Measurements from ENCODE around the gene SLC22A15. TPM values are rescaled to one million over a fixed set of nuclear protein-coding genes. Genes with fewer than 3 reads are reported as not detected.
A peak's percentile ranks its signal among the peaks of the same experiment; 100 is the strongest.

SLC22A15 gene
- not detected for polyA plus RNA-seq (2012; ENCODE audit: missing spikeins)

DNA sequence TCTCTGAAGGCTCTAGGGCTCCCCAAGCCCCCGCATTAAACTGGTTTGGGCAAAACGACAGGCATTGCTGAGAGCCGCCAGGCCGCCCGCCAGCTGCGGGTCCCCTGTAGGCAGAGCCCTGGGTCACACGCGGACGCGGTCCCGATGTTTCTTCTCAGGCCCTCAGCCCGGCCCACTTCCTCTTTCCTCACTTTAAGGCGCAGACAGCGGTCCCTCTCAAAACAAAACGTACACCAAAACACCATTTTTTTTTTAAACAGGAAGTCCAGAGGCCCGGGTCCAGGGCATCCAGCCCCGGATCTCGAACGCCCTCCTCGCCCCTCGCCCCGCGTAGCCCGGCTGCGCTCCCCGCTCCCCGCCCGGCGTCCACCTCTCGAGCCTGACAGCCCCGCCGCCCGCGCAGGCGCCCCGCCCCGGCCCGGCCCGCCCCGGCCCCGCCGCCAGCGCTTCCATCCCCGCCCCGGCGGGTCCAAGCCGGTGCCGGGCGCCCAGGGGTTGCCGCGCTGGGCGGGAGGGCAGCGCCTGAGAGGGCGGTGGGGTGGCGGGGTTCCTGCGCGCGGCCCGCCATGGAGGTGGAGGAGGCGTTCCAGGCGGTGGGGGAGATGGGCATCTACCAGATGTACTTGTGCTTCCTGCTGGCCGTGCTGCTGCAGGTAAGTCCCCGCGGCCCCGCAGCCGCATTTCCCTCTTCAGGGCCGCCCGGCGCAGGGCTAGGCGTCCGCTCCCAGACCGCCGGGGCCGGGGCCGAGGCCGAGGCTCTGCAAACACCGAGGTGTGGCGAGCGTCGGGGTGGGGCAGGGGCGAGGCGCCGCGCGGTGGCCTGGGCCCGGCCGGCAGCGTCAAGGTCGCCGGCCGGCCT lies at the start of gene SLC22A15:
TSS of gene SLC22A15 (plus strand) at position 452 of the 859 bp plus-strand sequence. CDS start at position 567, 115 bp downstream.
- FAIRE-seq (no peak), DNase-seq (ENCODE audit: insufficient read length) (peak; percentile 32)
- TF ChIP-seq POLR2A (IDR thresholded peaks at IDR 0.05; ENCODE audit: low read depth, low read length) (no peak), TAF1 (IDR thresholded peaks at IDR 0.05; ENCODE audit: borderline replicate concordance, low read depth, low read length) (no peak), POLR2AphosphoS5 (IDR thresholded peaks at IDR 0.05; ENCODE audit: low read depth, low read length) (no peak)

GRCh38 chr1:115927971-115928370 lies 48.3 kb upstream of the SLC22A15 start:
- DNase-seq (ENCODE audit: insufficient read length) (no peak), FAIRE-seq (no peak)
- TF ChIP-seq TAF1 (IDR thresholded peaks at IDR 0.05; ENCODE audit: borderline replicate concordance, low read depth, low read length): no peak

- FAIRE-seq (no peak), DNase-seq (ENCODE audit: insufficient read length) (no peak)
These were observed 46.4 kb upstream of the SLC22A15 start for GRCh38 chr1:115929881-115930280.

GRCh38 chr1:115933625-115934024 lies 42.7 kb upstream of the SLC22A15 start:
- FAIRE-seq: no peak
- no peak for TF ChIP-seq TAF1 (IDR thresholded peaks at IDR 0.05; ENCODE audit: borderline replicate concordance, low read depth, low read length)
- no peak for TF ChIP-seq POLR2A (IDR thresholded peaks at IDR 0.05; ENCODE audit: low read depth, low read length)
- TF ChIP-seq POLR2AphosphoS5 (IDR thresholded peaks at IDR 0.05; ENCODE audit: low read depth, low read length): no peak

More at GRCh38 chr1:115929881-115930280, 46.4 kb upstream of the SLC22A15 start:
- TF ChIP-seq POLR2A (IDR thresholded peaks at IDR 0.05; ENCODE audit: low read depth, low read length) (no peak), POLR2AphosphoS5 (IDR thresholded peaks at IDR 0.05; ENCODE audit: low read depth, low read length) (no peak), TAF1 (IDR thresholded peaks at IDR 0.05; ENCODE audit: borderline replicate concordance, low read depth, low read length) (no peak)

DNA sequence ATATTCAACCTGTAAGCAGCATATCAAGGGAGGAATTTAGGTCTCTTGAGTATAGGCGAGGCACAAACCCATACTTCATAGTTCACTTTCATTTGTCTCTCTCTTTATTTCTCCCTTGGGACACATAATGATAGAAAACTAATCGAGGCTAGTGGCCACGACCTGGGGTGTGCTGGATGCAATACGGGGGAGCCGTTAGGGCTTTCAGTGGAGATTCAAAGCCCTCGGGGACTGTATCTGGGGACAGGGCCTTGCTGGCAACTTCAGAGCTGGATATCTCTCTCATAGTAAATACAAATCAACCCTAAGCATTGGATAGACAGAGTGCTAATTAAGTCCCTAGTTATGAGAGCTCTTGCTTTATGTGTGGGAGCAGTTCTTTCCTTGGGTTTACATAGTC lies 36.9 kb upstream of the SLC22A15 start:
- DNase-seq (ENCODE audit: insufficient read length): no peak
- TF ChIP-seq TAF1 (IDR thresholded peaks at IDR 0.05; ENCODE audit: borderline replicate concordance, low read depth, low read length) (no peak), POLR2AphosphoS5 (IDR thresholded peaks at IDR 0.05; ENCODE audit: low read depth, low read length) (no peak), POLR2A (IDR thresholded peaks at IDR 0.05; ENCODE audit: low read depth, low read length) (no peak)
- FAIRE-seq: no peak

More at GRCh38 chr1:115933625-115934024, 42.7 kb upstream of the SLC22A15 start:
- no peak for DNase-seq (ENCODE audit: insufficient read length)

DNA sequence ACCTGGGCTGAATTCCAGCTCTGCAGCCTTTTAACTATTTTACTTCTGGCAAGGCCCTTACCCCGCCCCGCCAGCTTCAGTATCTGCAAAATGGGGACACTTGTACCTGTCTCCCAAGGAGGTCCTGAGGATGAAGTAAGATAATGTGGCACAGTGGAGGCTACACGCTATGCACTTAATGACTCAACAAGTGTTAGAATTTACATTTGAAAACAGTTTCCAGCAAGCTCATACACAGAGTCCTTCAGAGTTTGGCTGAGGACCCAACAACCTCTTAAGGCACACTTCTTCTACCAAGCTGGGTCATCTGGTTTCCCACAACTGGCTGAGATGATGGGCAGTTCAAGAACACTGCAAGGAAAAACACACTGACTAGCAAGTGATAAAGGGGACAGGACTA lies 30.2 kb upstream of the SLC22A15 start:
- no peak for FAIRE-seq
- TF ChIP-seq TAF1 (IDR thresholded peaks at IDR 0.05; ENCODE audit: borderline replicate concordance, low read depth, low read length) (no peak), POLR2AphosphoS5 (IDR thresholded peaks at IDR 0.05; ENCODE audit: low read depth, low read length) (no peak), POLR2A (IDR thresholded peaks at IDR 0.05; ENCODE audit: low read depth, low read length) (no peak)
- DNase-seq (ENCODE audit: insufficient read length): no peak

- DNase-seq (ENCODE audit: insufficient read length) (no peak), FAIRE-seq (no peak)
- no peak for TF ChIP-seq POLR2A (IDR thresholded peaks at IDR 0.05; ENCODE audit: low read depth, low read length)
- no peak for TF ChIP-seq POLR2AphosphoS5 (IDR thresholded peaks at IDR 0.05; ENCODE audit: low read depth, low read length)
- TF ChIP-seq TAF1 (IDR thresholded peaks at IDR 0.05; ENCODE audit: borderline replicate concordance, low read depth, low read length): no peak
These were observed 27.2 kb upstream of the SLC22A15 start for GRCh38 chr1:115949156-115949555.

- FAIRE-seq (no peak), DNase-seq (ENCODE audit: insufficient read length) (no peak)
- no peak for TF ChIP-seq POLR2AphosphoS5 (IDR thresholded peaks at IDR 0.05; ENCODE audit: low read depth, low read length)
- TF ChIP-seq POLR2A (IDR thresholded peaks at IDR 0.05; ENCODE audit: low read depth, low read length): no peak
These were observed 24.8 kb upstream of the SLC22A15 start for GRCh38 chr1:115951560-115951959.

DNA sequence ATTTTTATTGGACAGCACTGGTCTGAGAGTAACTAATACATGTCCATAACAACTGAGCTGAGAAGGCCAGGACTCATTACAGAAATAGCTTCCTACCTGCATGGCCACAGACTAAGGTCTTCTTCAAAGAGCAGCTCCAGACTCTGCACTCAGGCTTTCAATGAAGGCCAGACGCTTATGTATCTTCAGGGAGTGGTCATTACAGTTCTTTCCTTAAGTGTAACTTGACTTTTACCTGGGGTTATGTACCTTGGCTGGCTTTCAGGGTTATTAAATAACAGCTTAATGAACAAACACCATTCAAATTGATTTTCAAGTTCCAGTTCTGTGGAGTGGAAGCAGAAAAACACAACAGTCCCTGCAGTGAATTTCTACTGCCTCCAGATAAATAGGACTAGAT lies 23.8 kb upstream of the SLC22A15 start:
- FAIRE-seq (no peak), DNase-seq (ENCODE audit: insufficient read length) (no peak)
- TF ChIP-seq POLR2AphosphoS5 (IDR thresholded peaks at IDR 0.05; ENCODE audit: low read depth, low read length): no peak

GRCh38 chr1:115953180-115953579 lies 23.1 kb upstream of the SLC22A15 start:
- no peak for FAIRE-seq
- TF ChIP-seq POLR2AphosphoS5 (IDR thresholded peaks at IDR 0.05; ENCODE audit: low read depth, low read length): no peak
- TF ChIP-seq TAF1 (IDR thresholded peaks at IDR 0.05; ENCODE audit: borderline replicate concordance, low read depth, low read length): no peak
- no peak for TF ChIP-seq POLR2A (IDR thresholded peaks at IDR 0.05; ENCODE audit: low read depth, low read length)
- DNase-seq (ENCODE audit: insufficient read length): no peak

- FAIRE-seq (no peak), DNase-seq (ENCODE audit: insufficient read length) (no peak)
- TF ChIP-seq POLR2A (IDR thresholded peaks at IDR 0.05; ENCODE audit: low read depth, low read length) (no peak), POLR2AphosphoS5 (IDR thresholded peaks at IDR 0.05; ENCODE audit: low read depth, low read length) (no peak), TAF1 (IDR thresholded peaks at IDR 0.05; ENCODE audit: borderline replicate concordance, low read depth, low read length) (no peak)
These were observed 21.6 kb upstream of the SLC22A15 start for GRCh38 chr1:115954684-115955083.

- DNase-seq (ENCODE audit: insufficient read length) (no peak), FAIRE-seq (no peak)
- no peak for TF ChIP-seq POLR2AphosphoS5 (IDR thresholded peaks at IDR 0.05; ENCODE audit: low read depth, low read length)
- TF ChIP-seq TAF1 (IDR thresholded peaks at IDR 0.05; ENCODE audit: borderline replicate concordance, low read depth, low read length): no peak
- TF ChIP-seq POLR2A (IDR thresholded peaks at IDR 0.05; ENCODE audit: low read depth, low read length): no peak
These were observed 21.1 kb upstream of the SLC22A15 start for GRCh38 chr1:115955228-115955627.

Measured in GM12892 (cell line).